ENCODE measurements around the gene MTA3.
"Not testable (repeated sequence)": the region's sequence is repeated elsewhere in the genome, so short reads cannot be mapped to it uniquely, and the experiment has no call there.

Gene MTA3

GRCh38 chr2:42663106-42663780 is 94.8 kb downstream of the MTA3 start:
- DNase-seq (ENCODE audit: low spot score) = peak; percentile 56

DNA sequence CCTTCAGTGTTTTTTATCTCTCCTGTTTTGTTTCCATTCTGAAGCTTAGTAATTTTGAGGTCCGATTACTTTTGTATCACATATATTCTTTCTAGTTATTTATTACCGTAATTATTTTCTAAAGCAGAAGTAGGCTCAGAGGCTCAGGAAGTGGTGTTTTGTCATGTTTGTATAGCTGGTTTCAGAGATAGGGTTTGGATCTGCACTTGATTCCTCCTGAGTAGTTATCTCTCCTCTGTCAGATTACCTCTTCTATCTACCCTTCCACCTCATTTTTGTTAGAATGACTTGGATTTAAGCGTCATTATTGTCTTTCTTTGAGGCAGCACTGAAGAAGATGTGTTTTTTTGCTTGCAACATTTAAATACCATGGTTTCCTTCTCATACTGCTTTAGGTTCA is 95.4 kb downstream of the MTA3 start:
- no peak for DNase-seq (ENCODE audit: low spot score)

- no peak for DNase-seq (ENCODE audit: low spot score)
These were observed 105.7 kb downstream of the MTA3 start for GRCh38 chr2:42673989-42674579.

DNA sequence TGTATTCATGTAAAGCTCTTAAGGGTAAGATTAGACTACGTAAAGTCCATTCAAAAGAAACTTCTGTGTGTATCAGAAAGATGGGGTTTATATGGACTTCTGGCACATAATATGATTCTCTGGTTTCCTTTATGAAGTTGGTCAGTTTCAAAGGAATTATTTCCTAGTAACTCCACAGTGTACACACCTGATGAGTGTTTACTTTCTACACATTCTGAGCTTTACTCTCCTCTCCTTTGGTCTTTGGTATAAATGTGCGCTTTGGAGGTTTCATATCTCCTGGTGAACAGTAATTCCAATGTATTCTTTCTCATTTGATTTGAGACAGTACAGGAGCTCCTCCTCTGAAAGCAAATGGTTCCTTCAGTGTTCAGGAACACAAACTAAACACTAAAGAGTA is 107.4 kb downstream of the MTA3 start:
- DNase-seq (ENCODE audit: low spot score) = no peak

- no peak for DNase-seq (ENCODE audit: low spot score)
These were observed 116.9 kb downstream of the MTA3 start for GRCh38 chr2:42685303-42685702.

- no peak for DNase-seq (ENCODE audit: low spot score)
These were observed 124.7 kb downstream of the MTA3 start for GRCh38 chr2:42693013-42693615.

DNA sequence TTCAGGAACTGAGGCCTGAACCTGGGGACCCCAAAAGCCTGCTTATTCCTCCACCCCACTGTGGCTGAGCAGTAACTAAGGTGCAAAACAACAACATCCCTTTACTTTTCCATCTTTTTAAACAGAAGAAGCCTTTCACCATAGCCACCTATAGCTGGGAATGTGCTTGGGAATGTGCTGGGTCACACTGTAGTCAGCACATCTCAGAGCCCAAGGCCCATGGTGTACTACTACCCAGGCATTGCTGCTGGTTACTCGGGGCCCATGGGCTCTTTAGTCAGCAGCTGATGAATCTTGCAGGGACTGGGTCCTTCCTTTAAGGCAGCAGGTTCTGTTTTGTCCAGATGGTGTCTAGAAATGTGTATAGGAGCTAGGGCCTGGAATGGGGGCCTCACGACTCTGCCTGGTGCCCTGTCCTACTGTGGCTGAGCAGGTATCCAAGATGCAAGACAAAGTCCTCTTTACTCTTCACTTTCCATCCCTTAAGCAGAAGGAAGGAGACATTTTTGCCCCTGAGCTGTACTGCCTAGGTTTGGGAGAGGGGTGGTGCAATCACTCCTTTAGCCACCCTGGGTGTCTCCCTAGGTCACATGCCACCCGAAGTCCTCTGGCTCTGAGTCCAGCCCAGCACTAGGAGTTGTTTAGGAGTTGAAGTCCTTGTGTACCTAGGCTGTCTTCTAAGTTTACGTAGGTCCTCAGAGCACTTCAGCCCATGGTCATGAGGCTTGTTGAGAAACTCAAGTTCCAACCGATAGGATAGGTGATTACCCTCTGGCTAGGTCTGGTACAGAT is 125.5 kb downstream of the MTA3 start:
- no peak for DNase-seq (ENCODE audit: low spot score)

DNA sequence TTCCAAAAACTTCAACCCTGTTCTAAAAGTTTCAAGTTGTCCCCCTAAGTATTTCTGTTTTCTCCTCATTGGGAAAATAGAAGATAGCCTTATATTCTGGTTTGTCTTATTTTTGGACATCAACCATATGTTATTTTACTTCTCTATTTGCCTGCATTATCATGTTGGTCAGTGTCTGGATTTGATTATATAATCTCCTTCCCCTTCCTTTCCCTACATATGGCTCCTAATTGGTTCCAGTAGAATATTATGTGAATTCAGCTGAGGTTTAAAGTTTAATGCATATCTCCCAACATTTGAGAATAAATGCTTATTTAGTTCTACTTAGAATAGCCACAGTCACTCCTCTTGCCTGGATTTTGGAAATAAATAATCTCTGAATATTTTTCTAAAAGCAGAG is 128.6 kb downstream of the MTA3 start:
- no peak for DNase-seq (ENCODE audit: low spot score)

DNA sequence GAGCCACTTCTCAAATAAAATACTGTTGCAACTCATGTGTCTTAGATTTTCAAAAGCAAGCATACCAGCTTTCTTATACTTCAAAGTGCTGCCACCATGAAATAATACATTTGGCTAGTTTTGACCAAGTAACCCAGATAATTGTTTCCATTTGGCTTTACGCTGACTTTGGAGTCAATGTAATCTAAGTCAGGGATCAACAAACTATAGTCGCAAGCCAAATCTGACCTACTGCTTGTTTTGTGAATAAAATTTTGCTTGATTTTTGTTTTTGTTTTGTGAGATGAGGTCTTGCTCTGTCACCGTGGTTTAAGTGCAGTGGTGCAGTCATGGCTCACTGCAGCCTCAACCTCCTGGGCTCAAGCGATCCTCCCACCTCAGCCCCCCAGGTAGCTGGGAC is 130.5 kb downstream of the MTA3 start:
- DNase-seq (ENCODE audit: low spot score) = no peak

DNA sequence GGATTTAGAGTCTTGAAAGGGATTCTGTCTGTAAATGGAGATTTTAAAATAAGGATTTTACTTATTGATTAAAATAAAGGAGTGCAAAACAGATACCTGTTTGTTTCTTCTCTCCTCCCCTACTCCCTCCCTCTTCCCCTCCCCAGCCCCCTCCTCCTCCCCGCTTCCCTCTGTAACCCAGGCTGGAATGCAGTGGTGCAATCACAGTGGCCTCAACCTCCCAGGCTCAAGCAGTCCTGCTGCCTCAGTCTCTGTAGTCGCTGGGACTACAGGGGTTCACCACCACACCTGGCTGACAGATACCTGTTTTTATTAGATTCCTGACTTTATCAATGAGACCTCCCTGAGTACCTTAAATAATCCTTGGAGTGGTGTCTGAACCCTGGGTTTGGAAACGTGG is 138.4 kb downstream of the MTA3 start:
- no peak for DNase-seq (ENCODE audit: low spot score)

DNA sequence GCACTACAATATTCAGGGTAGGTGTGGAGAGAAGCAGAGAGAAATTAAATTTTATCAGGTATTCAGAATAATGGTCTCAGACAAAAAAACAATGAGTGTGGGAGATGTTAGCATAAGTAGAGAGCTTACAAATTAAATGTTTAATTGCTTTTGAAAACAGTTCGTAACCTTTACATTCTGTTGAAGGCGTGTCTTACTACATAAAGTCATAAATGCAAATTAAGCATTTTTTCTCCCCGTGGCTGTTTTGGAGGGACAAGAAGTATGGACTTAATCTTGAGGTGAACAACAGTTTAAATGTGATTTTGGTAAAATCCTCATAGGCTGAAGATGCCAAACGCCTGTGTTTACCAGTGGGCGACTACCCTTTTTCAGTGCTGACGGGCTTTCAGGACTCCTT is 139.7 kb downstream of the MTA3 start:
- DNase-seq (ENCODE audit: low spot score) = no peak

DNA sequence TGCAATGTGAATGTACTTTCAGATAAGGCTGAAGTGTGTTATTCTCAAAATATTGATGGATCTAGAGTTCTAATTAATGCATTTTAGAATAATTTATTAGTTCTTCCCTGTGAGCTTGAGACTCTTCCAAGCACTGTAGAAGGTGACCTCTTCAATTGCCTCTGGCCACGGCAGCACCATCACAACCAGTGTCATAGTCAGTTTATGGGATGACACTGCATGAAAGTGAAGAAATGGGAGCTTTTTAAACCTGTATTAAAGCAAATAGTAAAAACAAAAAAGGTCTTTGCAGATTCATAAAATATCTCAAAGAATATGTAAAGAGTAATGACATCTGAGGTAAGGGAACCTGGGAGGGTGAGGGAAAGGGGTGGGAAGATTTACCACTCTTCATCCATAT is 143.5 kb downstream of the MTA3 start:
- DNase-seq (ENCODE audit: low spot score) = no peak

DNA sequence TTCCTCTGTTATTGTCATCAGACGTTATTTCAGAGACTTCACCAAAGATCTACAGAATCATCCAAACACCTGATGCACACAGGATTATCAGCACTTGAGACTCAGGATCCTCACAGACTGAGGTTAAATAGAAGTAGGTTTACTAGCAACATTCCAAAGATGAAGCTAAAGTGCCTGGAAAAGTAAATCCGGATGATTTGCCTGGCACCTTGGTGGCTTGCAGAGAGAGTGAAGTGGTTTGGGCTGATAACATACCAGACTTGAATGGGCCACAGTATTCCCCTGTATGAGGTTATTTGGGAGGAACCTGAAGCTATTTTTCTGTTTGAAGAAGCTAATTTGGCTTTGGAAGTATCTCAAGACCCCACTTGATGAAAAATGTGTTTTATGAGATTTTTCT is 144.5 kb downstream of the MTA3 start:
- no peak for DNase-seq (ENCODE audit: low spot score)

- no peak for DNase-seq (ENCODE audit: low spot score)
These were observed 145.5 kb downstream of the MTA3 start for GRCh38 chr2:42713920-42714319.

GRCh38 chr2:42714686-42715085 is 146.3 kb downstream of the MTA3 start:
- DNase-seq (ENCODE audit: low spot score) = no peak

GRCh38 chr2:42721898-42722297 is 153.5 kb downstream of the MTA3 start:
- no peak for DNase-seq (ENCODE audit: low spot score)

GRCh38 chr2:42722320-42723190 is 154.1 kb downstream of the MTA3 start:
- peak; percentile 15 for DNase-seq (ENCODE audit: low spot score)

DNA sequence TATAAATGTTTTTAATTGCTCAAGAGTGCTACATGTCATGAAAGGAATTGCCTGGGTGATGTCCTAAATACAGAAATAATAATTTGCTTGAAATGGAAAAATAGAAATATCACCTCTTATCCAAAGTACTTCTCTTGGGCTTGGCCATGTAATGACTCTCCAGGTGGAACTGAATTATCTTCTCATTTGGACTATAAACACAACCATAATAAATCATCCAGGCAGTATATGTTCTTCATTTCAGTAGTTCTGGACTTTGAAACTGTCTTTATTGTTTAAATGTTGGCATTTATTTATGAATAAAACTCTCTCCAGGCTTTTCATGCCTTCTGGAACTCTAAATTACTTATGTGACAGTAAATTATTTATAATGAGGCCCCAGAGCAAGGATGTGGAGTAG is 155.0 kb downstream of the MTA3 start:
- DNase-seq (ENCODE audit: low spot score) = no peak

DNA sequence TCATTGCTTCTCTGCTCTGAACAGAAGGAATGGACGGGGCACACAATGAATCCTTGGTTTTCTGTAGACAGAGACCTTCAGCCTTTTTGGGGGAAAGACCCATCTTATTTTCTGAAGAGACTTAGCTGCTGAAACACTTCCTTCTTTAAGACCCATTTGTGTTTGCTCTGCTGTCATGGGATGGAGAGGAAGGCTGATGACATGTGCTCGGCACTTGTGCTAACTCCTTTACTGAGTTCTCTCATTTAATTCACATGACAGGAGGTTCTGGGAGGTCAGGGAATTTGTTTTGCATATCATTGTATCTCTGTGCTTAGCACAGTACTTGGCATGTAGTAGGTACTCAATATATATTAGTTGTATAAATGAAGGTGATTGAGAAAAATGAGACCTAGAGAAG is 156.5 kb downstream of the MTA3 start:
- no peak for DNase-seq (ENCODE audit: low spot score)

DNA sequence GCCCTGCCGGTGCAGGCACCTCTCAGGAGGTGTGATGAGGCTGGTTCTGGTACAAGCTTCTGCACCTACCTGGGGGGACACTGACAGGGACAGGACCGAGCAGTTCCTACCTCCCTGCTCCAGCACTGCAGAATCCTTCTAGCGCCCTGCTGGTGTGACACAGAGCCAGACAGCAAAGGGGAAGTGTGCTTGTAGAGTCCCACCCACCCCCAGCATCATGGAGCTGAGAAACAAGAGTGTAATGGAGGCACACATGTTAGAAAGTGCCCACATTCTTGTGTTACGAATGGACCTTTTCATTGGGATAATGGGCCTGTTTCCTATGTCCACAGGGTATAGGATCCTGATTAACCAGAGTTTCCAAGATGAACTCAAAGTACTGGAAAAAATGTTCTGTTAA is 157.2 kb downstream of the MTA3 start:
- no peak for DNase-seq (ENCODE audit: low spot score)

- DNase-seq (ENCODE audit: low spot score) = no peak
These were observed 158.2 kb downstream of the MTA3 start for GRCh38 chr2:42726680-42727079.

- DNase-seq (ENCODE audit: low spot score) = not testable (repeated sequence)
These were observed 162.9 kb downstream of the MTA3 start for GRCh38 chr2:42731316-42731715.
